GM19193 (cell line): Measurements from ENCODE around the gene BAIAP2L1.

Experiments
- POLR2A ChIP-seq: IDR thresholded peaks from 4 replicates; pipeline ENCODE4 v1.6.1; 2011; ENCODE audit not compliant: insufficient read depth, insufficient read length; ENCODE audit errors: extremely low read depth

Gene BAIAP2L1

DNA sequence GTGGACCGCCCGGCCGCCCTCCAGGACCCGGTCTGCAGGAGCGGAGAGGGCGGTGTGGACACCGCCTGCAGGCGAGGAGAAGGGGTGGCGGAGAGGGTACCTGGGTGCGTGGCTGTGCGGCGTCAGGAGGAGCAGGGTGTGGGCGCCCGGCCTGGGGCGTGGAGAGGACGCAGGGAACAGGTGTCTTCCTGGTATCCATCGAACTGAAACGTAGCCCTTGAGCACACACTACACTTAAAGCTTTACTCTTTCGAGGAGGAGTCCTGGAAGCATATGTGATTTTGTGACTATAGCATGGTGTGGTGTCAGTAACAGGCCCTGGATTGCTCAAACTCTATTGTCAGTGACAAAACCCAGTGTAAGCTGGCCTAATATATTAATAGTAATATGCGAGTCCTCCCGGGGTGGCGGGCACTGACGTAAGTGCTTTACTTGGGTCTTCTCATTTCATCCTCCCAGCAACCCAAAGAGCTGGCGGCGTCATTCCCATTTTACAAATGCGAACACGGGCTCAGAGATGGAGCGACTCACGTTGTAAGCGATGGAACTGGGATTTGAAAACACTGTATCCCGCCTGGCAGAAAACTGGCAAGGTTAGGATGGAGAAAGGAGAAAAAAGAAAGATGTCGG lies 148.3 kb downstream of the BAIAP2L1 start:
- no peak for TF ChIP-seq POLR2A

DNA sequence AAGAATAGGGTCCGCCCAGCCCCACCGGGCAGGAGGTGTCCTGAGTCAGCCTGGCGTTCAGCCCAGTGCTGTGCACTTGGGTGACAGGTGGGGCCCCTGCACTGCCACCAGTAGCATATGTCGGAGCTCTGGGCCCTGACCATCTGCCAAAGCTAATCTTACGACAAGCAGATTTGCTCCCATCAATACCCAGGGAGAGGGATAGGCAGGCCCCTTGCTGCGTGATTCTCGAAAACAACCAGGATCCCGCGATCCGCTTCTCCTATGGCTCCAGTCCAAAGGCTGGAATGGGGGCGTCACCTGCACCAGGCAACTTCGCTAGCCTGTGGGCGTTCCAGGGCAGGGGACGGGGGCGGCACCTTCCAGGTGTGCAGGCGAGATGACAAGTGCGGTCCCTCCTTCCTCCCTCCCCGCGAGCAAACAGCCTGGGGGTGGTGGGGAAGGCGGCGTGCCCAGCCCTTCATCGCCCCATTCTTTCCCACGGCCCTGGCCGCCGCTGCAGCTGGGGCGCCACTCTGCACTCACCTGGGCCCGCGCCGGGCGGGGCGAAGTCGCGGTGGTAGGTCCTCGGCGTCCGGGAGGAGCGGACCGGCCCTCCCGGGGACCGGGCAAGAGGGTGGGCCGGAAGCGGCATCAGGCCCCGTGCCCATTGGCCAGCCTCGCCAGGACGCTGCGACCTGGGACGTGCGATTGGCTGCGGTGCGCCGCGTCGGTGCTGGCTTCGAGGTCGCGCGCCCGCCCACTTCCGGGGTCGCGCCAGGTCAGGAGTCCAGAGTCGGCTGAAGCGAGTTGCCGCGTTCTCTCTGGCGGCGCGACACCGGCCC lies 149.1 kb downstream of the BAIAP2L1 start, which contains the start of gene TECPR1:
Gene TECPR1 (minus strand): TSS at position 632 of the 824 bp plus-strand sequence. CDS start 6,086 bp downstream, outside the sequence.
- peak; percentile 71 for TF ChIP-seq POLR2A

GRCh38 chr7:98251231-98251600 lies 149.7 kb downstream of the BAIAP2L1 start:
- TF ChIP-seq POLR2A, result no peak

DNA sequence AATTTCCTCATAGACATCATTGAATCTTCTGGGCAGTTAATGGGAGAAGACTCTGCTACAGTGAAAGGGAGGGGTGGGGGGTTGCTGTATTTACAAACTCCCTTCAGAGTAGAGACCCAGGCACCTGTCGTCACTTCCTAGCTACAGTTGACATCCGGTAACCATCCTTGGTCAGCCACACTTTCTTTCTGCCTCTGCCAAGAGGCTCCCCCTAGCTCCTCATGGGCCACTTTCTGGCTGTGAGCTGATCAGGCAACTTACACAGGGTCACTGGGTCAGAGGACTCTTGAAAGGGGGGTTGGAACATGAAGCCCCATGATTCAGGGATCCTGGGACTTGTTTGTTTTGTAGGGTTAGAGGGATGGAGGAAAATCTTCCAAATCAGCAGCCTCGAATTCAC lies 150.1 kb downstream of the BAIAP2L1 start:
- TF ChIP-seq POLR2A, result no peak

DNA sequence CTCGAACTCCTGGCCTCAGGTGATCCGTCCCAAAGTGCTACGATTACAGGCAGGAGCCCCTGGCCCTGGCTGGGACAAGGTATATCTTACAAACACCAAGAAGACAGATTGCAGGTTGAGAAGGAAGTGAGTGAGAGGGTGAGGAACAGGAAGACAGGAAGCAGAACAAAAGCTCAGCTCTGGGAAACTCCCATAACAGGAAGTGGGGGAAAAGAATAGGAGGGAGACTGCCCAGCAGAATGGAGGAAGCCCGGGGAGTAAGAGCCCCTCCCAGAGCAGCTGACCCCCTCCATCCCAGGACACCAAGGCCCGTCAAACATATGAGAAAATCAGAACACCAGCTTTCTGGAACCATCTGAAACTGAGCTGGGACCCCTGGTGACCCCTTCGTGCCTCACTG lies 151.8 kb downstream of the BAIAP2L1 start:
- no peak for TF ChIP-seq POLR2A

DNA sequence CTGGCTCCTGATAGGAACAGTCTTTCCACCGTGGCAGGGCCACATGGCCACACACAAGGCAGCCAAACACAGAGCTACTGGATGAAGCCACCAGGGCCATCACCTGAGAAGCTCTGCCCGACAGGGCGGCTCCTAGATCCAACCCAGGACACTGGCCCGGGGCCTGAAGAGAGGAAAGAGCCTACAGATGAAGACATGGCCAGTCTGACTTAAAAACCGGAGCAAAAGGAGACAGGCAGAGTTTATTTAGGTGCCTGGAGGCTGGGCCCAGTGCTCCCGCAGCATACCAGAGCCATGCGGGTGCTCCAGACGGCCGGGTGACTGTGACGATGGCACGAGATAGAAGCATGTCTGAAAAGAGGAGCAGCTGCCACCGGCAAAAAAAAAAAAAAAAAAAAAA lies 152.7 kb downstream of the BAIAP2L1 start:
- no peak for TF ChIP-seq POLR2A

GRCh38 chr7:98244871-98245270 lies 156.0 kb downstream of the BAIAP2L1 start:
- no peak for TF ChIP-seq POLR2A

- no peak for TF ChIP-seq POLR2A
Measured at GRCh38 chr7:98242934-98243333, 158.0 kb downstream of the BAIAP2L1 start.

- no peak for TF ChIP-seq POLR2A
Measured at GRCh38 chr7:98242342-98242741, 158.5 kb downstream of the BAIAP2L1 start.

DNA sequence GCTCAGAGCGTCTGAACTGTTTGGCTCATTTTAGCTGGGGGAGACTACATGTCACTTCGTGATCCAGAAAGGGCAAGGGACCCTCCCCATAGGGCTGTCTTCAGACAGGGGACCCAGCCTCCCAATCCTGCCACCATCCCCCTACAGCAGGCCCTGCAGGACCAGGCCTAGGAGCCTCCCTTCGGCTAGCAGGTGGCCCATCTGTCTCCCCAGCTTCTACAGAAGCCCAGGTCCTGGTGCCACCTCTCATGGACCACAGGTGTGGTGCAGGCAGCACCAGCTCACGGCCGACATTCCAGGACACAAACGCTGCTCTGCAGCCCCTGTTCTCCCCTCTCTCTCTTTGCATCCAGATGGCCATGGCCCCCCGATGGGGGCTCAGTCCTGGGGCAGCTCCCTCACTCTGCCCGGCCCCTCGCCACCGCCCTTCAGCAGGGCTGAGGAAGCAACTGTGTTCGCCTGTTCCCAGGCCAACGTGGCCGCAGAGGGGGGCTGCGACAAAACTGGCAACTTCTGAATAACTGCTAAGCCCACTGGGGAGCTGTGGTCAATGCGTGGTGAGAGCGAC lies 159.1 kb downstream of the BAIAP2L1 start:
- TF ChIP-seq POLR2A, result no peak
